HG02763 (cell line): ENCODE results near the gene MUC2.

Experiments
- ATAC-seq: cut with Tn5 transposase; IDR thresholded peaks from one replicate; pipeline ENCODE4 v1.9.1; 2021; ENCODE audit warnings: mild to moderate bottlenecking, moderate library complexity; ENCODE audit not compliant: unreplicated experiment

MUC2 gene

GRCh38 chr11:1050581-1051355 lies 23.9 kb upstream of the MUC2 start:
- ATAC-seq = no peak

GRCh38 chr11:1051356-1052132 lies 23.1 kb upstream of the MUC2 start:
- no peak for ATAC-seq

GRCh38 chr11:1052133-1053011 lies 22.3 kb upstream of the MUC2 start:
- no peak for ATAC-seq

GRCh38 chr11:1053121-1053901 lies 21.4 kb upstream of the MUC2 start:
- no peak for ATAC-seq

GRCh38 chr11:1054143-1055108 lies 20.2 kb upstream of the MUC2 start:
- no peak for ATAC-seq

GRCh38 chr11:1055109-1055703 lies 19.5 kb upstream of the MUC2 start:
- ATAC-seq = no peak

GRCh38 chr11:1055990-1056771 lies 18.5 kb upstream of the MUC2 start:
- ATAC-seq = no peak

- ATAC-seq = no peak
Observed at GRCh38 chr11:1057806-1058205, 16.9 kb upstream of the MUC2 start.

- ATAC-seq = no peak
Observed at GRCh38 chr11:1059759-1060158, 14.9 kb upstream of the MUC2 start.

GRCh38 chr11:1060410-1060809 lies 14.3 kb upstream of the MUC2 start:
- no peak for ATAC-seq

- ATAC-seq = no peak
Observed at GRCh38 chr11:1060852-1061616, 13.6 kb upstream of the MUC2 start.

- ATAC-seq = no peak
Observed at GRCh38 chr11:1062075-1062820, 12.4 kb upstream of the MUC2 start.

GRCh38 chr11:1064167-1064566 lies 10.5 kb upstream of the MUC2 start:
- ATAC-seq = no peak

- no peak for ATAC-seq
Observed at GRCh38 chr11:1067812-1068496, 6.7 kb upstream of the MUC2 start.

GRCh38 chr11:1069740-1070139 lies 4.9 kb upstream of the MUC2 start:
- no peak for ATAC-seq
